ENCODE data around the gene DCHS1. TPM values are rescaled to one million over a fixed set of nuclear protein-coding genes. Genes with fewer than 3 reads are reported as not detected.

The DCHS1 gene
- total and polyA plus RNA-seq, 10 of the 15 experiments (the other 5 are each of a cell fraction or from before 2014, with no cell fraction given): 0.02 to 0.64 (median 0.18) TPM; not detected in 1

- Histone ChIP-seq H3K9ac (ENCODE audit: control insufficient read depth, insufficient read depth, low read length) (no peak overlapping the region), H3K27me3 (replicated peaks in 1 of 2; ENCODE audit: control insufficient read depth in 2 of 2, insufficient read depth in 2 of 2, low read length in 1 of 2) (peaks cover 2 to 4% of the 10 kb centered on the region in 2 experiments; a peak in 2 of 4 replicates), H3K27ac (ENCODE audit: control insufficient read depth, insufficient read depth) (0 out of 2 replicates have a peak overlapping the region, but pooled peaks have one; percentile 43), H3K4me2 (ENCODE audit: control insufficient read depth, insufficient read depth) (peak overlapping the region; percentile 18), H3K4me1 (ENCODE audit: control insufficient read depth, insufficient read depth, low read length) (no peaks in the 10 kb centered on the region), H3K36me3 (ENCODE audit: control insufficient read depth in 2 of 2, insufficient read depth in 2 of 2, low read length in 1 of 2) (no peaks in the 10 kb centered on the region), H3K4me3 (no peak overlapping the region; the same call in 1 of the 2 replicates), H4K20me1 (ENCODE audit: control insufficient read depth, insufficient read depth) (no peaks in the 10 kb centered on the region), H3K79me2 (ENCODE audit: control insufficient read depth, insufficient read depth, low read length) (no peaks in the 10 kb centered on the region), H3K9me3 (replicated peaks; ENCODE audit: control insufficient read depth, insufficient read depth, low read length) (no peaks in the 10 kb centered on the region), H2AFZ (ENCODE audit: control insufficient read depth, low read depth, low read length) (peak overlapping the region; percentile 1)
- in situ Hi-C loops (cut with MboI): no loop called here
- SMC1A ChIA-PET (ENCODE audit: uncharacterized antibody, unreplicated experiment): interaction anchor here (0.6 to 1.9 kb wide), 6 partner anchors 7 to 42 kb away, joined by 3 to 12 read pairs (median 3); partner anchors contain the start of gene TPP1
- ATAC-seq (peak; percentile 84), DNase-seq (ENCODE audit: low read depth, low spot score) (no peak), FAIRE-seq (no peak)
- POLR2A ChIA-PET: interaction anchor here (1.0 to 1.5 kb wide), 2 partner anchors 42 to 54 kb away, joined by 3 read pairs; partner anchors contain the start of gene TPP1
- CTCF ChIA-PET: interaction anchor here (1.0 to 4.5 kb wide), 5 partner anchors 7 to 130 kb away, joined by 5 to 22 read pairs (median 7); partner anchors contain the start of gene MRPL17
- BruUV-seq (replicated peaks): no TSS peak
- RAD21 ChIA-PET (ENCODE audit: unreplicated experiment): interaction anchor here (1.2 to 1.3 kb wide), 2 partner anchors 13 to 54 kb away, joined by 3 to 4 read pairs; no protein-coding TSS in a partner anchor
- intact Hi-C loops (cut with micrococcal nuclease; ENCODE audit: unreplicated experiment): no loop called here
- 67% methylated on average over 3 of the region's 3 CpGs for WGBS (ENCODE audit: insufficient coverage, insufficient replicate concordance, low lambda C conversion rate, missing lambda C conversion rate)
- TF ChIP-seq IKZF2 (IDR thresholded peaks at IDR 0.05) (peak; percentile 29 to 31; a peak in 2 of 4 replicates), EGR1 (IDR thresholded peaks at IDR 0.05; ENCODE audit: borderline replicate concordance in 1 of 2, low read depth in 2 of 2, low read length in 2 of 2) (no peak), REST (IDR thresholded peaks at IDR 0.05; ENCODE audit: low read depth, low read length) (no peak), ZBTB40 (IDR thresholded peaks at IDR 0.05; ENCODE audit: borderline replicate concordance) (no peak), ZBTB33 (IDR thresholded peaks at IDR 0.05) (no peak), MTA2 (IDR thresholded peaks at IDR 0.05; ENCODE audit: low read depth) (peak; percentile 59; the same call in 1 of the 2 replicates), HDGF (IDR thresholded peaks at IDR 0.05) (no peak), WRNIP1 (IDR thresholded peaks at IDR 0.05; ENCODE audit: borderline replicate concordance, low read depth, low read length) (no peak), MAX (IDR thresholded peaks at IDR 0.05; ENCODE audit: low read depth, low read length) (no peak), MEF2B (IDR thresholded peaks at IDR 0.05; ENCODE audit: partially characterized antibody, poor library complexity, severe bottlenecking) (no peak), RELB (IDR thresholded peaks at IDR 0.05; ENCODE audit: low read depth) (peak; percentile 29; the same call in 1 of the 2 replicates)
Measured at GRCh38 chr11:6660712-6661111, 5.1 kb upstream of the DCHS1 start.

All from GM12878 (cell line).